ENCODE measurements around the gene ANKRD62.

GRCh38 chr18:12155996-12156395 lies 62.4 kb downstream of the ANKRD62 start:
- TF ChIP-seq POLR2A (IDR thresholded peaks at IDR 0.05) (no peak), CTCF (IDR thresholded peaks at IDR 0.05) (no peak)
